Heart left ventricle (tissue), 13 donors: Measurements from ENCODE around the gene NAALADL2.

ENCODE experiments used
- POLR2A ChIP-seq, 2 donors: fragments of 450-650 bp; IDR thresholded peaks; one replicate each; pipeline ENCODE4 v1.6.1; 2017; ENCODE audit warnings: antibody characterized with exemption in 2 of 2, mild to moderate bottlenecking in 2 of 2, moderate library complexity in 2 of 2
- TF ChIP-seq, protein P1 (sequence below), 12 donors: fragments of 200-600 bp; sonication (generic) in 4 of 12; IDR thresholded peaks; one replicate each; pipeline versions ENCODE4 v1.5.0 to v1.8.0; 2018 to 2022; ENCODE audit warnings: antibody characterized with exemption in 12 of 12, mild to moderate bottlenecking in 5 of 12
- donor health status: ischemic (EF 13 %, LVEDD 7.1; RV severe dilation, severe dysfunction).
- donor health status: DM: no; HTN: yes; CAD: no.
- donor health status: DM: no; HTN: no; CAD: no.
- donor health status: ischemic (EF 25% LVEDD 6.9; RV normal size, moderate dysfunction).
- donor health status: ischemic (EF 25% LVEDD 5.7; RV mildly dilated, moderate dysfunction).
- donor health status: ischemic (EF 35%, LVEDD 5.7; RV mildly dilated, moderate dysfunction).
- donor health status: nonischemic (EF 11% LVEDD 7.7; RV severe dilation, severe dysfunction).
- donor health status: DM: yes; HTN: yes; CAD: no.
- donor health status: PGD.
- donor health status: ischemic (EF 29% LVEDD 5.4; RV normal size, mild dysfunction).
- donor health status: nonischemic (EF 23%, LVEDD 6.1; RV moderate dilation, normal function).

DNA sequence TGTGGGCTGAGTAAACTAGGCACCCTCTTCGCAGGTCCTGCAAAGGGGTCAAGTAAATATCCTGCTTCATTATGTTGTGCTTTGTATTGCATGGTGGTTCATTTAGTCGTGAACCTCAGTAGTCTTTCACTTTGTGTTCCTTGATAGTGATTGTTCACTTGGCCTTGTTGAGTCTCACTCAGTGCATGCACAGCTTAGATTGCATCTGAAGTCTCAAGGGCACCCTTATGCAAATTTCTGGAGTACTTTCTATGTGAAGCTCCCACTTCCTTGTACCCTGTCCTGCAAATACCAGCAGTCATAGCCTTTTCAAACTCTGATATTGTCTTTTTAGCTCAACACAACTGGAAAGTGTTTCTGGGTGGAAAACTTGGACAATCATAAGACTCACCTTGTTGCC is 519.2 kb downstream of the NAALADL2 start:
- TF ChIP-seq POLR2A (IDR thresholded peaks at IDR 0.05) = no peak
- TF ChIP-seq, protein P1, sequence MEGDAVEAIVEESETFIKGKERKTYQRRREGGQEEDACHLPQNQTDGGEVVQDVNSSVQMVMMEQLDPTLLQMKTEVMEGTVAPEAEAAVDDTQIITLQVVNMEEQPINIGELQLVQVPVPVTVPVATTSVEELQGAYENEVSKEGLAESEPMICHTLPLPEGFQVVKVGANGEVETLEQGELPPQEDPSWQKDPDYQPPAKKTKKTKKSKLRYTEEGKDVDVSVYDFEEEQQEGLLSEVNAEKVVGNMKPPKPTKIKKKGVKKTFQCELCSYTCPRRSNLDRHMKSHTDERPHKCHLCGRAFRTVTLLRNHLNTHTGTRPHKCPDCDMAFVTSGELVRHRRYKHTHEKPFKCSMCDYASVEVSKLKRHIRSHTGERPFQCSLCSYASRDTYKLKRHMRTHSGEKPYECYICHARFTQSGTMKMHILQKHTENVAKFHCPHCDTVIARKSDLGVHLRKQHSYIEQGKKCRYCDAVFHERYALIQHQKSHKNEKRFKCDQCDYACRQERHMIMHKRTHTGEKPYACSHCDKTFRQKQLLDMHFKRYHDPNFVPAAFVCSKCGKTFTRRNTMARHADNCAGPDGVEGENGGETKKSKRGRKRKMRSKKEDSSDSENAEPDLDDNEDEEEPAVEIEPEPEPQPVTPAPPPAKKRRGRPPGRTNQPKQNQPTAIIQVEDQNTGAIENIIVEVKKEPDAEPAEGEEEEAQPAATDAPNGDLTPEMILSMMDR (IDR thresholded peaks at IDR 0.05) = no peak
